Medulla oblongata (tissue), 1 donor: ENCODE measurements around the gene STC2.

Experiments used
- DNase-seq: peaks from one replicate; pipeline ENCODE4 v3.0.0-alpha.2; 2015; ENCODE audit errors: extremely low spot score

Gene STC2

GRCh38 chr5:173328844-173329490 is 753 bp upstream of the STC2 start:
- no peak for DNase-seq

GRCh38 chr5:173327084-173327947 is 898 bp downstream of the STC2 start:
- no peak for DNase-seq

DNA sequence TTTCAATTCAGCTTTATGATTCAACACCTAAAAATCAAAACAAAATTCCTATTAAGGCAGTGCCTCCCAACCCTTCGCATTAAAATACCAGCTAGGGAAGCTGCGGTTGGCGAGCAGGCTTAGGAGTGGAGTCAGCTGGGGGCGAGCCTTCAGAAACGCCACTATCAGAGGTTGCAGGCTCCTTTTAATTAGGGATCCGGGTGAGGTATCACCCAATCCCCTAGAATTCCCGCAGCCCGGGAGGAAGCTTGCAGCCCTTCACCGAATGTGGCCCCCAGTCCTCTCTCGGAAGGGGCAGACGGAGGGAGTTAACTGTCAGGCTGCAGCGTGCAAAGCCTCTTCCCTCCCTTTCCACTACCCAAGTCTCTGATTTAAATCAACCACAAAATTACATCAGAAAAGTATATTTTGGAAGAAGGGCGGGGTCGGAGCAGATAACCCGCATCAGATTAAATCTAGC is 1.7 kb downstream of the STC2 start:
- no peak for DNase-seq

- no peak for DNase-seq
Observed at GRCh38 chr5:173325091-173325698, 3.0 kb downstream of the STC2 start.

- peak; percentile 84 for DNase-seq
Observed at GRCh38 chr5:173324115-173325001, 3.9 kb downstream of the STC2 start.

DNA sequence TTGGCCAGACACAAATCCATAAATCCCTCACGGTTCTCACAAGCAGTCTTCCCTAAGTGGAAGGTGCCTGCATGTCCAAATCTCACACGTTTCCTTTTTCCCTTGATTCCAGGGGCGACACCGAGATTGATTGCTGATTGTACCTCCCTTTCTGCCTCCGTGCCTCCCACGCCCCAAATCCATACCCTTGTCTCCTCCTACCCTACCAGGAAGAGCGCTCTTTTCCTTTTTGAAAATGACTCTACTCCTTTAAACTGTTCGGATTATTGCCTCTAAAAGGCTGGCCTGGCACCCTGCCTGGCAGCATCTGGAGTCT is 4.5 kb downstream of the STC2 start:
- no peak for DNase-seq

DNA sequence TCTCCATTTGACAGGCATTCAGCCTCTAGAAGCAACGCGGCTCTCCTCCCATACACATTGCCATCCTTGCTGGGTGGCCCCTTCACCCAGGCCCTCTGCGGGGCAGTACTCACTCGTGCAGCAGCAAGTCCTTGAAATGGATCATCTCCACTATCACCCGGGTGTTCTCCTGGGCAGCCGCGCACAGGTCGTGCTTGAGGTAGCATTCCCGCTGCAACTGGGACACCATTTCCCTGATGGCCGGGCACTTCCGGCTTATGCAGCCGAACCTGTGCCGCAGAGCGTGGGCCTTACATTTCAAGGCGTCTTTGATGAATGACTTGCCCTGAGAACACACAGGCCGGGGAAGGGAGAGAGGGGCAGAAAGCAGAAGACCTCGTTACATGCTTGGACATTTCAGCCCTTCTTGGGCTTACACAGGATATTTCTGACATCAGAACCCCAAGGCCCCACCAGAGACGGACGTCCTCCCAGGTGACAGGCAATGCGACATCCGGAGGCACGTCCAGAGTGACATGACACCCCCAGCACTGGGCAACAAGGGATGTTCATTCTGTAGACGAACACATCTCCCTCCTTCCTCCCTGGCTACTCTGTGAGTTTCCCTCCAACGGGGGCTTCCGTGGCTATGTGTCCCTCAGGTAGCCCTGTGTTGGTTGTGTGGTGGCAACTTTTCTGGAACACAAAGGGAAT is 5.0 kb downstream of the STC2 start:
- no peak for DNase-seq

DNA sequence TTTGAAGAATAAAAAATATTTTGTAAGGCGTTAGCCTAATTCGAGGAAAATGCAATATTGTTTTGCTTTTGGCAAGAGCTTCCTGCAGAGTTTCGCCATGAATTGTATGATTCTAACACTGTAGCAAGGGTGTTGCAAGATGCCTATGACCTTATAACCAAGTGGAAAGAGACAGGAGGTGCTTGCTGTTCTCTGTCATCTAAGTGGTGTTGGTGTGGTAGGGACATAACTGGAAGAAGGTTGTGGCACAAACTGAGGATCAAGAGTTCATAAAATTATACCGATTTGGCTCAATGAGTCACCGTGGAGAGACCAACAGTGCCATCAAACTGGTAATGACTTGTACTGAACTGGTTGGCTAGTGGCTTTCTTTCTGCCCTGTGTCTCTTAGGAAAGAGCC is 6.3 kb downstream of the STC2 start:
- DNase-seq, result no peak

DNA sequence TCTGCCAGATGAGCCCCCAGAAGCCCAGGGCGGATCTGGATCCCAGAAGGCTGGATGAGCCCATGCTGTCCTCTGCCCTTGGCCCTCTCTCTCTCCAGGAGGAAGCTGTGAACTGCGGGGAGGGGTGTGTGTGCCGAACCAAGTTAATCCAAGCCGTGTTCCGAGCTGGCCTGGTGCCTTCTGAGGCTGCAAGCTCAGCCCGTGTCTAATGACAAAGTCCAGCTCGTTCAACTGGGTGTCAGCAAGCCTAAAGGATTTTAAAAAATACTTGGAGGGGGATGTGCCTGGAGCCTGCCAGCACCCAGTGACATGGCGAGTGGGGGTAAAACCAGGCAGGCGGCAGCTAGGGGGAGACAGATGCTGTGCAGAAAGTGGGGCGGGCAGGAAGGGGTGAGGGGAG is 8.0 kb downstream of the STC2 start:
- no peak for DNase-seq

DNA sequence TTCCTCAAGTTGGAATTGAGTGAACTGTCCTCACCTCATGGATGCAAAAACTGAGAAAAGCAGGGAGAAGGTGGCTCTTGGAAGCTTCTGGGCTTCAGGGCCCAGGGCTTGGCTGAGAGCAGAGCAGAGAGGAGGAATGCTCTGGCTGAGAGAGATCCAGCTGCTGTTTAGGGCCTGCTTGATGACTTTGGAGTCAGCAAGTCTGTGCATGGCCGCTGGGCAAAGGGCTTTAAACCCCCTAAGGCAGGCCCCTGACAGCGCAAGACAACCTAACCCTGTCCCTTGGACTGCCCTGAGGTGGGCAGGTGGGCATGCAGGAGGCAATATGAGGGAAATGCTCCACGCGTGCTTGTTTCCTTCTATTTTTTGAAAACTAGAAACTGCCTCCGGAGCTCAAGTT is 8.6 kb downstream of the STC2 start:
- DNase-seq, result no peak

GRCh38 chr5:173318881-173319620 is 9.2 kb downstream of the STC2 start:
- no peak for DNase-seq

GRCh38 chr5:173318330-173318729 is 9.9 kb downstream of the STC2 start:
- DNase-seq, result no peak

GRCh38 chr5:173317852-173318251 is 10.4 kb downstream of the STC2 start:
- DNase-seq, result no peak

GRCh38 chr5:173317091-173317730 is 11.0 kb downstream of the STC2 start:
- no peak for DNase-seq

- no peak for DNase-seq
Observed at GRCh38 chr5:173316339-173317020, 11.7 kb downstream of the STC2 start.

DNA sequence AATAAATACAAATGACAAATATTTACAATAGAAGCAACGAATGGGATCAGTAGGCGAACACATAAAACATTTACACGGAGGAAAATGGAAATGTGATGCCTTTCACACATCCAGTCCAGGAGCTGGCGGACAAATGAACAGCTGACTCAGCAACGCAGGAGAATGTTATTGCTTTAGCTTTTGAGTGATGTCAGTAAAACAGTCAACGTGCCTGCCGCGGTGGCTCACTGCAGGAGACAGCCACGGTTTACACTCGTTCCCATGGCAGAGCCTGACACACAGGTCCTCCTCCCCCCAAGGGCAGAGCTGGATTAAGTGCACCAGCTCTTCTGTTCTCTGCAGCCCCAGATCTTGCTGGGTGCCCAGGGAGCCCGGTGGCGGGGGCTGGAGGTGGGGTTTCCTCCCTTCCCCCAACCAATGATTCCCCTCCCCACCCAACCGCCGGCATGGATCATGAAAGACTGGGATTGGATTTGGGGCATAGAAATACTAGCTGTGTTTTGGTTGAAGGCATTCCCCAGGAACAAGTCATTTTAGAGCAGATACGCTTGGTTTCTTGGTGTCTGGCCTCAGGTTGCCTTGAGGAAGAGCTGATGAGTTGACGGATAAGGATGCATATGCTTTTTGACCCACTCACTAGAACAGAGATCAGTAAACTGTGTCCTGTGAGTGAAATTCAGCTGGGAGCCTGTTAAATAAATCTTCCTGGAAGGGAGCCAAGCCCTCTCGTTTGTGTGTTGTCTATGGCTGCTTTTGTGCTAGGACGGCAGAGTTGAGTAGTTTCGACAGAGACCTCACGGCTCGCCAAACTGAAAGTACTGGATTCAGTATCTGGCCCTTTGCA is 12.5 kb downstream of the STC2 start:
- peak; percentile 77 for DNase-seq

- DNase-seq, result no peak
Observed at GRCh38 chr5:173314166-173314952, 13.9 kb downstream of the STC2 start.

DNA sequence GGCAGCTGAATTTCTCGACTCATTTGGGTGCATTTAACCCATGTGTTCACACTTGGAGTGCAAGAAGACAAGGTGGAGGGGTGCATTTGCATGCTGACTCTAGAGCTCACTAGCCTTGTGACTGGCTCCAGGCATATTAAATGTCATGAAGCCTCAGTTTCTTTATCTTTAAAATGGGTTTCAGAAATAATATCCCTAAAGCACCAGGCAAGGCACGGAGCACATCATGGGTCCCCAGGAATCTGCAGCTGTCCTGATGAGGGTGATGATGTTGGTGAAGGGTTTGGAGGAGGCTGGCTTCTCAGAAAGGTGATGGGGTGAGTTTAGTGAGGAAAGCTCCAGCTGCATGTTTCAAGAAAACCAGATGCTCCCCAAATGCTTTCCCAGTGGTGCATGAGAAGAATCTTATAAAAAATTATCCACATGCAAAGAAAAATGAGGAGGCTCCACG is 14.8 kb downstream of the STC2 start:
- DNase-seq, result no peak
